MM.1S (cell line): ENCODE results near the gene PRR15.

Experiments used
- DNase-seq: peaks from one replicate; pipeline ENCODE4 v3.0.0-alpha.2; 2015
- H2AFZ ChIP-seq: fragments of 300-600 bp; sonication (generic); 2 replicates; pipeline ENCODE4 v1.6.0; 2016; ENCODE audit warnings: antibody characterized with exemption, low read length
- H3F3A ChIP-seq: fragments of 300-600 bp; sonication (generic); 2 replicates; pipeline ENCODE4 v1.6.1; 2016; ENCODE audit warnings: mild to moderate bottlenecking, antibody characterized with exemption, low read length, moderate library complexity, mixed read lengths; ENCODE audit not compliant: insufficient read depth
- H3K27ac ChIP-seq: fragments of 300-600 bp; sonication (generic); 2 replicates; pipeline ENCODE4 v1.5.1; 2016; ENCODE audit warnings: mild to moderate bottlenecking, low read length
- H3K27me3 ChIP-seq: fragments of 300-600 bp; sonication (generic); replicated peaks from 2 replicates; pipeline ENCODE4 v1.6.0; 2016; ENCODE audit warnings: low read length; ENCODE audit not compliant: insufficient read depth
- H3K36me3 ChIP-seq: fragments of 300-600 bp; sonication (generic); replicated peaks from 2 replicates; pipeline ENCODE4 v1.6.1; 2016; ENCODE audit warnings: mild to moderate bottlenecking, low read length, mixed read lengths; ENCODE audit not compliant: insufficient read depth
- H3K4me1 ChIP-seq: fragments of 300-600 bp; sonication (generic); 2 replicates; pipeline ENCODE4 v1.6.1; 2016; ENCODE audit warnings: low read length, mixed read lengths
- H3K4me2 ChIP-seq: fragments of 300-600 bp; sonication (generic); 2 replicates; pipeline ENCODE4 v1.6.0; 2016; ENCODE audit warnings: low read depth, low read length
- H3K4me3 ChIP-seq: fragments of 300-600 bp; sonication (generic); 2 replicates; pipeline ENCODE4 v1.5.1; 2016; ENCODE audit warnings: low read length, mixed read lengths
- H3K79me2 ChIP-seq: fragments of 300-600 bp; sonication (generic); 2 replicates; pipeline ENCODE4 v1.6.1; 2016; ENCODE audit warnings: mixed run types, low read length, mixed read lengths
- H3K9ac ChIP-seq: fragments of 300-600 bp; sonication (generic); 2 replicates; pipeline ENCODE4 v1.6.1; 2016; ENCODE audit warnings: low read length, mixed read lengths
- H3K9me2 ChIP-seq: fragments of 300-600 bp; sonication (generic); replicated peaks from 2 replicates; pipeline ENCODE4 v1.6.1; 2016; ENCODE audit warnings: mild to moderate bottlenecking, low read length, mixed read lengths; ENCODE audit not compliant: insufficient read depth
- H3K9me3 ChIP-seq: fragments of 300-600 bp; sonication (generic); replicated peaks from 2 replicates; pipeline ENCODE4 v1.6.1; 2016; ENCODE audit warnings: mild to moderate bottlenecking, low read length, mixed read lengths; ENCODE audit not compliant: insufficient read depth
- H4K20me1 ChIP-seq: fragments of 300-600 bp; sonication (generic); 2 replicates; pipeline ENCODE4 v1.6.1; 2016; ENCODE audit warnings: mild to moderate bottlenecking, low read length, moderate library complexity, mixed read lengths; ENCODE audit not compliant: insufficient read depth
- CTCF ChIP-seq: fragments of 300-600 bp; sonication (generic); IDR thresholded peaks from 2 replicates; pipeline ENCODE4 v1.5.1; 2016; ENCODE audit warnings: antibody characterized with exemption, low read length, mixed read lengths
- EZH2 ChIP-seq: fragments of 300-600 bp; sonication (generic); optimal IDR thresholded peaks from 2 replicates; pipeline ENCODE3; 2017; ENCODE audit warnings: low read depth, mild to moderate bottlenecking, antibody characterized with exemption, low read length, mixed read lengths
- EZH2phosphoT487 ChIP-seq: fragments of 300-600 bp; sonication (generic); IDR thresholded peaks from 2 replicates; pipeline ENCODE4 v1.6.1; 2018; ENCODE audit warnings: antibody characterized with exemption, low read length

The PRR15 gene

GRCh38 chr7:29569648-29570047, 6.0 kb downstream of the PRR15 start:
- no peak overlapping the region for H3K9ac ChIP-seq
- no peaks in the 10 kb centered on the region for H4K20me1 ChIP-seq
- peaks cover 13% of the 10 kb centered on the region for H3K79me2 ChIP-seq
- H2AFZ ChIP-seq = no peak overlapping the region
- H3K36me3 ChIP-seq = no peaks in the 10 kb centered on the region
- no peaks in the 10 kb centered on the region for H3K9me2 ChIP-seq
- H3F3A ChIP-seq = peaks cover 14% of the 10 kb centered on the region
- no peaks in the 10 kb centered on the region for H3K27me3 ChIP-seq
- H3K27ac ChIP-seq = peak overlapping the region; percentile 8; the same call in 1 of the 2 replicates
- H3K4me1 ChIP-seq = peaks cover 18% of the 10 kb centered on the region
- peak; percentile 82 for DNase-seq
- no peaks in the 10 kb centered on the region for H3K9me3 ChIP-seq
- peak overlapping the region; percentile 49 for H3K4me2 ChIP-seq
- no peak for TF ChIP-seq CTCF
- no peak for TF ChIP-seq EZH2
- no peak for TF ChIP-seq EZH2phosphoT487
- no peak overlapping the region for H3K4me3 ChIP-seq

DNA sequence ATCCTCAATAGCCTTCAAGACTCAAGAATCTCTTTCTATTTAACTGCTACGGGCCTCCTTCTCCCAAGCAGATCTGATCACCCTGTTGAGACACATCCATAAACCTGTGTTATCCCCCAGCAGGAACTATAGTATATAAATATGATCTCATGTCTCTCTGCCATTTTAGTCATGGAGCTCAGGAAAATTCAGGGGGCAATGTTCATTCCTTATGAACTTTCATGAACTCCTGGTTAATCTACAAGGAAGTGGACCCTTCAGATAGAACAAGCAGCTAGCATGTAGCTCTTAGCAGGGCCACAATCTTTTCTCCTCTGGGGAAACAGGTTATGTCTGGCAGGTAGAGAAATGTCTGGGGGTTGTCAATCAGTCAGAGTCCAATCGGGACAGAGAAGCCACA, 8.9 kb downstream of the PRR15 start:
- H3K36me3 ChIP-seq = no peaks in the 10 kb centered on the region
- peaks cover 14% of the 10 kb centered on the region; the same call in 1 of the 2 replicates for H3F3A ChIP-seq
- H3K4me1 ChIP-seq = peaks cover 14% of the 10 kb centered on the region; the same call in 1 of the 2 replicates
- no peaks in the 10 kb centered on the region for H3K27me3 ChIP-seq
- no peaks in the 10 kb centered on the region for H3K79me2 ChIP-seq
- H3K9me2 ChIP-seq = no peaks in the 10 kb centered on the region
- no peak for TF ChIP-seq CTCF
- no peak for TF ChIP-seq EZH2phosphoT487
- TF ChIP-seq EZH2 = no peak
- DNase-seq = no peak
- no peaks in the 10 kb centered on the region for H4K20me1 ChIP-seq
- H3K4me3 ChIP-seq = no peak overlapping the region
- H3K4me2 ChIP-seq = no peak overlapping the region
- no peak overlapping the region for H3K9ac ChIP-seq
- H3K27ac ChIP-seq = no peak overlapping the region
- H3K9me3 ChIP-seq = no peaks in the 10 kb centered on the region
- no peak overlapping the region for H2AFZ ChIP-seq

GRCh38 chr7:29573567-29573966, 9.9 kb downstream of the PRR15 start:
- Histone ChIP-seq H3K9ac (no peak overlapping the region), H3K9me3 (no peaks in the 10 kb centered on the region), H4K20me1 (no peaks in the 10 kb centered on the region), H3K27ac (no peak overlapping the region), H2AFZ (no peak overlapping the region), H3K4me1 (peaks cover 14% of the 10 kb centered on the region; the same call in 1 of the 2 replicates), H3K36me3 (no peaks in the 10 kb centered on the region), H3K79me2 (no peaks in the 10 kb centered on the region), H3K9me2 (no peaks in the 10 kb centered on the region), H3K27me3 (no peaks in the 10 kb centered on the region), H3F3A (peaks cover 14% of the 10 kb centered on the region; the same call in 1 of the 2 replicates), H3K4me2 (no peak overlapping the region), H3K4me3 (no peak overlapping the region)
- no peak for DNase-seq
- no peak for TF ChIP-seq CTCF
- no peak for TF ChIP-seq EZH2
- no peak for TF ChIP-seq EZH2phosphoT487
